ENCODE measurements around the gene BCL11B.

Gene BCL11B

GRCh38 chr14:99212646-99213045 is 59.4 kb downstream of the BCL11B start:
- TF ChIP-seq, protein P1, sequence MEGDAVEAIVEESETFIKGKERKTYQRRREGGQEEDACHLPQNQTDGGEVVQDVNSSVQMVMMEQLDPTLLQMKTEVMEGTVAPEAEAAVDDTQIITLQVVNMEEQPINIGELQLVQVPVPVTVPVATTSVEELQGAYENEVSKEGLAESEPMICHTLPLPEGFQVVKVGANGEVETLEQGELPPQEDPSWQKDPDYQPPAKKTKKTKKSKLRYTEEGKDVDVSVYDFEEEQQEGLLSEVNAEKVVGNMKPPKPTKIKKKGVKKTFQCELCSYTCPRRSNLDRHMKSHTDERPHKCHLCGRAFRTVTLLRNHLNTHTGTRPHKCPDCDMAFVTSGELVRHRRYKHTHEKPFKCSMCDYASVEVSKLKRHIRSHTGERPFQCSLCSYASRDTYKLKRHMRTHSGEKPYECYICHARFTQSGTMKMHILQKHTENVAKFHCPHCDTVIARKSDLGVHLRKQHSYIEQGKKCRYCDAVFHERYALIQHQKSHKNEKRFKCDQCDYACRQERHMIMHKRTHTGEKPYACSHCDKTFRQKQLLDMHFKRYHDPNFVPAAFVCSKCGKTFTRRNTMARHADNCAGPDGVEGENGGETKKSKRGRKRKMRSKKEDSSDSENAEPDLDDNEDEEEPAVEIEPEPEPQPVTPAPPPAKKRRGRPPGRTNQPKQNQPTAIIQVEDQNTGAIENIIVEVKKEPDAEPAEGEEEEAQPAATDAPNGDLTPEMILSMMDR (IDR thresholded peaks at IDR 0.05; ENCODE audit: extremely low read depth, missing control alignments), result no peak
- DNase-seq (ENCODE audit: low spot score), result no peak

DNA sequence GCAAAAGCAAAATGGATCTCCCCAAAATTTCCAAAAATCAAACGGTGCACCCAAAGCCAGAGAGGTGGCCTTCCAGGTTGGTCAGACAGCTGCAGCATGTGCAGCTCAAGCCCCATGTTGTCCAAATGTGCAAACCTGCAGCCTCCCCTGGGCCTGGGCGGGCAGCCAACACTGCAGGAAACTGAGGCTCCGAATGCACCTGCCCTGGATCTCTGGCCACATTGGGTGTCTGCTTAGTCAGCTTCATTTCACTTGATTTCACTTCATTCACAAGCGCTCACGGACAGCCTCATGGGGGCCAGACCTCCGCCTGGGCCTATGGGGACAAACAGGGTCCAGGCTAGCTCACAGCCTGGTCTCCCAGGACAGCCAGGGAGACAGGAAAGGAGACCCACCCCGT is 59.8 kb downstream of the BCL11B start:
- TF ChIP-seq, protein P1 (IDR thresholded peaks at IDR 0.05; ENCODE audit: extremely low read depth, missing control alignments), result no peak

DNA sequence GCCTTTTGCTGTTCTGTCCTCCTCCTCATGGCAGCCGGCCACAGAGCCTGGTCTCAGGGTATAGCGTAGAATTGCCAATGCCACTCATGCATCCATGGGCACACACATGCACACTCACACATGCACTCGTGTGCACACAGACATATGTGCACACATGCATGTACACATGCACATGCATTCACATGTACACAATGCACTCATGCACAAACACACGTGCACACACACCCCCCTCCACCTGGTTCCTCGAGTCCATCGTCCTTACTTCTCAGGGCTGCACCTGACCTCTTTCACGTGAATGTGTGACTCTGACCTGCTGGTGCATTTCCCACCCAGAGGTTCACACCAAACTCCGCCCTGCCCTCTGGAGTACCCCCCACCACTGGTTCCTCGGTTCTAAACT is 60.6 kb downstream of the BCL11B start:
- TF ChIP-seq, protein P1 (IDR thresholded peaks at IDR 0.05; ENCODE audit: extremely low read depth, missing control alignments), result no peak
- DNase-seq (ENCODE audit: low spot score), result no peak

More for the DNA sequence above, 59.8 kb downstream of the BCL11B start:
- DNase-seq (ENCODE audit: low spot score), result no peak

DNA sequence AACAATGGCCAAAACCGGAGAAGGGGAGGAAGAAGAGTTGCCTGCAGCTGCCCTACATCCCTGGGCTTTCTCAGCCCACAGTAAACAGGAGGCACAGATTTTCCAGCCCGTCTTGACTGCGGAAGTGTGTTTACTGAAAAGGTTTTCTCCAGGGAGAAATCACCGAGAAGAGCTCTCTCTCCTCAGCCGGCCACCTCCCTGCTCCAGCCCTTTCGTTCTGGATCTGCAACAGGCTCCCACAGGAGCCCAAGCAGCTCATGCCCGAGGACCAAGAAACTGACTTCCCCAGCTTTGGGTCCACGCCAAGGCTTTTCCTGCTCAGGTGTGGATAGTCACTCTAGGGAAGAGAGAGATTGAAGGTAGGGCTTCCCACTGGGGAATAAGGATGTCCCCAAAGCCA is 61.7 kb downstream of the BCL11B start:
- TF ChIP-seq, protein P1 (IDR thresholded peaks at IDR 0.05; ENCODE audit: extremely low read depth, missing control alignments), result no peak
- DNase-seq (ENCODE audit: low spot score), result no peak

- TF ChIP-seq, protein P1 (IDR thresholded peaks at IDR 0.05; ENCODE audit: extremely low read depth, missing control alignments), result no peak
- DNase-seq (ENCODE audit: low spot score), result no peak
Observed at GRCh38 chr14:99209409-99209808, 62.6 kb downstream of the BCL11B start.

- no peak for DNase-seq (ENCODE audit: low spot score)
- TF ChIP-seq, protein P1 (IDR thresholded peaks at IDR 0.05; ENCODE audit: extremely low read depth, missing control alignments), result no peak
Observed at GRCh38 chr14:99208318-99208717, 63.7 kb downstream of the BCL11B start.

DNA sequence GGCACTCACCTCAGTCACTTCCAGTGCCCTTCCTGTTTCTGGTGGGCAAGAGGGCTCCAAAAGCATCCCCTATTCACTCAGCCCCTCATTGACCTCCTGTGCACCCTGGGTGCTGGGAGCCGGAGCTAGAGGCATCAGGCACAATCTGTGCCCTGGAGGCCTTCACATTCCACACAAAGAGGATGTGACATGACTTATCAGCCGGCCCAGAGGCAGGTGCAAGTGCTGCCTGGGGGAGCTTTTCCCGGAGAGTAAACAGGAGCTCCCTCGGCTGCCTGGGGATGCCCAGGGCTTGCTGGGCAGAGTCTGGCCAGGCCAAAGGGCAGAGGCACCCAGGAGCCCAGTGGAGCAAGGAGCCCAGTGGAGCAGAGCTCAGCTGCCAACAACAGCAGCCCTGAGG is 64.5 kb downstream of the BCL11B start:
- TF ChIP-seq, protein P1 (IDR thresholded peaks at IDR 0.05; ENCODE audit: extremely low read depth, missing control alignments), result no peak
- DNase-seq (ENCODE audit: low spot score), result no peak

Data from GM20000 (cell line).